Mesendoderm (in vitro differentiated cells): ENCODE results near the gene SHC2.
"Not testable (repeated sequence)": the region's sequence is repeated elsewhere in the genome, so short reads cannot be mapped to it uniquely, and the experiment has no call there.

ENCODE experiments used
- DNase-seq: peaks from one replicate; pipeline ENCODE4 v3.0.0; 2013
- H2AK5ac ChIP-seq: 2 replicates; pipeline ENCODE4 v1.6.1; 2013; ENCODE audit warnings: low read length, inconsistent platforms
- H2BK120ac ChIP-seq: 2 replicates; pipeline ENCODE4 v1.6.1; 2013; ENCODE audit warnings: low read depth, mild to moderate bottlenecking, low read length, moderate library complexity, mixed read lengths
- H2BK15ac ChIP-seq: replicated peaks from 2 replicates; pipeline ENCODE4 v1.6.1; 2013; ENCODE audit warnings: low read depth, mild to moderate bottlenecking, moderate library complexity
- H2BK5ac ChIP-seq: 2 replicates; pipeline ENCODE4 v1.6.1; 2013; ENCODE audit warnings: low read length, inconsistent platforms
- H3K18ac ChIP-seq: 2 replicates; pipeline ENCODE4 v1.6.1; 2013; ENCODE audit warnings: mild to moderate bottlenecking, low read length, mixed read lengths
- H3K23ac ChIP-seq: one replicate; pipeline ENCODE4 v1.6.1; 2013; ENCODE audit warnings: low read length
- H3K27ac ChIP-seq: 2 replicates; pipeline ENCODE4 v1.5.1; 2013; ENCODE audit warnings: low read depth, mild to moderate bottlenecking, inconsistent platforms, low read length, moderate library complexity
- H3K27me3 ChIP-seq: 2 replicates; pipeline ENCODE4 v1.6.1; 2013; ENCODE audit warnings: low read length, control low read depth, mild to moderate bottlenecking, inconsistent platforms; ENCODE audit not compliant: insufficient read depth, poor library complexity
- H3K36me3 ChIP-seq: 2 replicates; pipeline ENCODE4 v1.6.1; 2013; ENCODE audit warnings: low read length, inconsistent platforms; ENCODE audit not compliant: control insufficient read depth, insufficient read depth
- H3K4ac ChIP-seq: one replicate; pipeline ENCODE4 v1.6.1; 2013; ENCODE audit warnings: low read depth, mild to moderate bottlenecking, low read length, moderate library complexity
- H3K4me1 ChIP-seq: 2 replicates; pipeline ENCODE4 v1.6.1; 2013; ENCODE audit warnings: low read depth, low read length, inconsistent platforms; ENCODE audit not compliant: control insufficient read depth
- H3K4me2 ChIP-seq: 2 replicates; pipeline ENCODE4 v1.6.1; 2013; ENCODE audit warnings: low read length
- H3K4me3 ChIP-seq: 2 replicates; pipeline ENCODE4 v1.5.1; 2013; ENCODE audit warnings: mild to moderate bottlenecking, low read length
- H3K56ac ChIP-seq: one replicate; pipeline ENCODE4 v1.6.1; 2013; ENCODE audit warnings: low read length
- H3K79me1 ChIP-seq: 2 replicates; pipeline ENCODE4 v1.6.1; 2013; ENCODE audit warnings: low read length, inconsistent platforms
- H3K79me2 ChIP-seq: 2 replicates; pipeline ENCODE4 v1.6.1; 2013; ENCODE audit warnings: mild to moderate bottlenecking, low read length; ENCODE audit not compliant: control insufficient read depth, insufficient read depth
- H3K9ac ChIP-seq: 2 replicates; pipeline ENCODE4 v1.6.1; 2013; ENCODE audit warnings: low read length, inconsistent platforms
- H4K5ac ChIP-seq: one replicate; pipeline ENCODE4 v1.6.1; 2013; ENCODE audit warnings: low read length
- H4K8ac ChIP-seq: one replicate; pipeline ENCODE4 v1.6.1; 2013; ENCODE audit warnings: low read depth, mild to moderate bottlenecking, control low read depth, low read length, moderate library complexity
- WGBS: extraction: QIAGEN DNeasy Blood & Tissue Kit; methylation state at CpG from one replicate; pipeline ENCODE4 v1.1.7; 2013; ENCODE audit warnings: low lambda C conversion rate, missing lambda C conversion rate; ENCODE audit not compliant: insufficient coverage; ENCODE audit errors: extremely low coverage; 5-methylcytosine and 5-hydroxymethylcytosine counted together

SHC2 gene

GRCh38 chr19:481100-481499, 20.3 kb upstream of the SHC2 start:
- not testable (repeated sequence) for H3K56ac ChIP-seq, H3K4me2 ChIP-seq, H3K4ac ChIP-seq, DNase-seq, H2BK120ac ChIP-seq, H3K9ac ChIP-seq, H3K79me2 ChIP-seq, H3K27ac ChIP-seq, H3K18ac ChIP-seq, H2BK5ac ChIP-seq, H2AK5ac ChIP-seq, H3K23ac ChIP-seq, H4K8ac ChIP-seq, H3K79me1 ChIP-seq, H3K4me1 ChIP-seq, H4K5ac ChIP-seq, H3K36me3 ChIP-seq, H3K27me3 ChIP-seq, H2BK15ac ChIP-seq, H3K4me3 ChIP-seq
- WGBS = 100% methylated on average over 3 of the region's 3 CpGs

- Histone ChIP-seq H4K8ac (no peak overlapping the region), H3K4me1 (no peaks in the 10 kb centered on the region), H4K5ac (no peak overlapping the region), H3K79me2 (no peaks in the 10 kb centered on the region), H2BK15ac (no peak overlapping the region), H3K9ac (no peak overlapping the region), H3K18ac (no peak overlapping the region), H2BK120ac (no peak overlapping the region), H3K27me3 (no peaks in the 10 kb centered on the region), H3K56ac (peak overlapping the region; percentile 64), H3K4me3 (no peak overlapping the region), H3K4ac (no peak overlapping the region), H3K23ac (no peak overlapping the region), H3K36me3 (no peaks in the 10 kb centered on the region), H2BK5ac (no peak overlapping the region), H3K4me2 (no peak overlapping the region), H2AK5ac (no peak overlapping the region), H3K79me1 (no peaks in the 10 kb centered on the region), H3K27ac (no peak overlapping the region)
- peak; percentile 77 for DNase-seq
- 97% methylated on average over 7 of the region's 36 CpGs for WGBS
These were observed 19.4 kb upstream of the SHC2 start for GRCh38 chr19:480016-480855.

- Histone ChIP-seq H3K27me3 (no peaks in the 10 kb centered on the region), H3K23ac (no peak overlapping the region), H2BK15ac (no peak overlapping the region), H3K4me2 (no peak overlapping the region), H3K27ac (no peak overlapping the region), H3K79me1 (no peaks in the 10 kb centered on the region), H3K9ac (no peak overlapping the region), H3K79me2 (no peaks in the 10 kb centered on the region), H2AK5ac (no peak overlapping the region), H3K18ac (no peak overlapping the region), H3K4me1 (no peaks in the 10 kb centered on the region), H3K56ac (no peak overlapping the region), H4K8ac (no peak overlapping the region), H2BK120ac (no peak overlapping the region), H3K4ac (no peak overlapping the region), H3K4me3 (no peak overlapping the region), H3K36me3 (no peaks in the 10 kb centered on the region), H2BK5ac (no peak overlapping the region), H4K5ac (no peak overlapping the region)
- DNase-seq = no peak
- no CpG with 5 or more reads among the region's 14 CpGs for WGBS
These were observed 18.1 kb upstream of the SHC2 start for GRCh38 chr19:478976-479375.

- no peaks in the 10 kb centered on the region for H3K4me1 ChIP-seq
- no peak overlapping the region for H3K56ac ChIP-seq
- H3K4me2 ChIP-seq = no peak overlapping the region
- no peaks in the 10 kb centered on the region for H3K79me2 ChIP-seq
- WGBS = no CpG with 5 or more reads among the region's 26 CpGs
- no peak overlapping the region for H3K9ac ChIP-seq
- no peak overlapping the region for H4K5ac ChIP-seq
- H2BK5ac ChIP-seq = no peak overlapping the region
- H2BK120ac ChIP-seq = no peak overlapping the region
- DNase-seq = no peak
- H2AK5ac ChIP-seq = no peak overlapping the region
- H4K8ac ChIP-seq = no peak overlapping the region
- H3K4ac ChIP-seq = no peak overlapping the region
- H3K27ac ChIP-seq = no peak overlapping the region
- H3K36me3 ChIP-seq = no peaks in the 10 kb centered on the region
- H3K27me3 ChIP-seq = no peaks in the 10 kb centered on the region
- no peak overlapping the region for H3K4me3 ChIP-seq
- H3K79me1 ChIP-seq = no peaks in the 10 kb centered on the region
- H3K18ac ChIP-seq = no peak overlapping the region
- no peak overlapping the region for H2BK15ac ChIP-seq
- no peak overlapping the region for H3K23ac ChIP-seq
These were observed 17.5 kb upstream of the SHC2 start for GRCh38 chr19:478236-478903.

GRCh38 chr19:475360-475759, 14.5 kb upstream of the SHC2 start:
- H2BK5ac ChIP-seq = no peak overlapping the region
- no peak overlapping the region for H3K23ac ChIP-seq
- no peak overlapping the region for H3K56ac ChIP-seq
- H3K79me2 ChIP-seq = no peaks in the 10 kb centered on the region
- no peaks in the 10 kb centered on the region for H3K4me1 ChIP-seq
- no peak overlapping the region for H3K4ac ChIP-seq
- no peaks in the 10 kb centered on the region for H3K79me1 ChIP-seq
- no CpG with 5 or more reads among the region's 13 CpGs for WGBS
- DNase-seq = no peak
- H4K8ac ChIP-seq = no peak overlapping the region
- no peak overlapping the region for H3K9ac ChIP-seq
- H3K27ac ChIP-seq = no peak overlapping the region
- no peak overlapping the region for H2AK5ac ChIP-seq
- H3K4me2 ChIP-seq = no peak overlapping the region
- H4K5ac ChIP-seq = no peak overlapping the region
- no peaks in the 10 kb centered on the region for H3K27me3 ChIP-seq
- H3K18ac ChIP-seq = no peak overlapping the region
- no peak overlapping the region for H2BK120ac ChIP-seq
- no peak overlapping the region for H2BK15ac ChIP-seq
- H3K36me3 ChIP-seq = no peaks in the 10 kb centered on the region
- no peak overlapping the region for H3K4me3 ChIP-seq
